DOHH2 (cell line): ENCODE data around the gene OLFM1.

Experiments used
- H3F3A ChIP-seq: fragments of 200-600 bp; sonication (generic), shearing (Covaris generic); 2 replicates; pipeline ENCODE4 v1.6.0; 2016; ENCODE audit warnings: antibody characterized with exemption, mild to moderate bottlenecking; ENCODE audit not compliant: control insufficient read depth, insufficient read depth
- H3K27ac ChIP-seq: fragments of 200-600 bp; sonication (generic); 2 replicates; pipeline ENCODE4 v1.5.1; 2014; ENCODE audit warnings: low read depth, mild to moderate bottlenecking, low read length, moderate library complexity
- H3K27me3 ChIP-seq: fragments of 200-600 bp; sonication (generic); 2 replicates; pipeline ENCODE4 v1.6.1; 2014; ENCODE audit warnings: mild to moderate bottlenecking, low read length, mixed read lengths; ENCODE audit not compliant: control insufficient read depth
- H3K36me3 ChIP-seq: fragments of 200-600 bp; sonication (generic); 2 replicates; pipeline ENCODE4 v1.6.1; 2014; ENCODE audit warnings: mild to moderate bottlenecking, low read length, moderate library complexity, mixed read lengths; ENCODE audit not compliant: control insufficient read depth
- H3K4me1 ChIP-seq: fragments of 200-600 bp; sonication (generic); 2 replicates; pipeline ENCODE4 v1.6.1; 2014; ENCODE audit warnings: mild to moderate bottlenecking, low read length, mixed read lengths; ENCODE audit not compliant: control insufficient read depth
- H3K4me2 ChIP-seq: fragments of 200-600 bp; sonication (generic); 2 replicates; pipeline ENCODE4 v1.6.0; 2014; ENCODE audit warnings: mild to moderate bottlenecking, low read length, moderate library complexity
- H3K4me3 ChIP-seq: fragments of 200-600 bp; sonication (generic); 2 replicates; pipeline ENCODE4 v1.5.1; 2014; ENCODE audit warnings: mild to moderate bottlenecking, low read length, mixed read lengths
- H3K79me2 ChIP-seq: fragments of 200-600 bp; sonication (generic); 2 replicates; pipeline ENCODE4 v1.6.1; 2014; ENCODE audit warnings: mild to moderate bottlenecking, low read length, mixed read lengths; ENCODE audit not compliant: control insufficient read depth
- H3K9me2 ChIP-seq: fragments of 200-600 bp; sonication (generic); replicated peaks from 2 replicates; pipeline ENCODE4 v1.6.1; 2014; ENCODE audit warnings: mild to moderate bottlenecking, low read length, mixed read lengths; ENCODE audit not compliant: control insufficient read depth
- H3K9me3 ChIP-seq: fragments of 200-600 bp; sonication (generic); 2 replicates; pipeline ENCODE4 v1.6.1; 2014; ENCODE audit warnings: antibody characterized with exemption, low read length, mixed read lengths; ENCODE audit not compliant: control insufficient read depth, insufficient read depth
- H4K20me1 ChIP-seq: fragments of 200-600 bp; sonication (generic); 2 replicates; pipeline ENCODE4 v1.6.0; 2014; ENCODE audit warnings: low read depth, mild to moderate bottlenecking, antibody characterized with exemption, low read length, moderate library complexity; ENCODE audit not compliant: control insufficient read depth, insufficient read depth
- CTCF ChIP-seq: fragments of 200-600 bp; sonication (generic); IDR thresholded peaks from one replicate; pipeline ENCODE4 v1.5.1; 2014; ENCODE audit warnings: antibody characterized with exemption, mild to moderate bottlenecking, low read depth, low read length; ENCODE audit not compliant: poor library complexity, severe bottlenecking
- EZH2phosphoT487 ChIP-seq: fragments of 200-600 bp; sonication (generic); IDR thresholded peaks from 2 replicates; pipeline ENCODE4 v1.6.1; 2017; ENCODE audit warnings: borderline replicate concordance, mild to moderate bottlenecking, antibody characterized with exemption, low read length, moderate library complexity, mixed read lengths

Gene OLFM1

GRCh38 chr9:135046739-135047350 is 40.6 kb upstream of the OLFM1 start:
- Histone ChIP-seq H3K4me1 (no peaks in the 10 kb centered on the region), H3K9me2 (no peaks in the 10 kb centered on the region), H3K27ac (no peak overlapping the region), H3K27me3 (no peaks in the 10 kb centered on the region), H3K79me2 (no peaks in the 10 kb centered on the region), H3F3A (no peaks in the 10 kb centered on the region), H3K4me2 (no peak overlapping the region), H4K20me1 (no peaks in the 10 kb centered on the region), H3K36me3 (no peaks in the 10 kb centered on the region), H3K4me3 (no peak overlapping the region), H3K9me3 (no peaks in the 10 kb centered on the region)
- TF ChIP-seq CTCF (no peak), EZH2phosphoT487 (no peak)

GRCh38 chr9:135047521-135047920 is 39.9 kb upstream of the OLFM1 start:
- Histone ChIP-seq H3K9me3 (no peaks in the 10 kb centered on the region), H3K27ac (no peak overlapping the region), H3K36me3 (no peaks in the 10 kb centered on the region), H4K20me1 (no peaks in the 10 kb centered on the region), H3K4me1 (no peaks in the 10 kb centered on the region), H3K27me3 (no peaks in the 10 kb centered on the region), H3K79me2 (no peaks in the 10 kb centered on the region), H3K9me2 (no peaks in the 10 kb centered on the region), H3F3A (no peaks in the 10 kb centered on the region), H3K4me2 (no peak overlapping the region), H3K4me3 (no peak overlapping the region)
- no peak for TF ChIP-seq CTCF
- TF ChIP-seq EZH2phosphoT487 = no peak

- no peaks in the 10 kb centered on the region for H3K9me2 ChIP-seq
- H3K27ac ChIP-seq = no peak overlapping the region
- no peaks in the 10 kb centered on the region for H4K20me1 ChIP-seq
- no peaks in the 10 kb centered on the region for H3K79me2 ChIP-seq
- H3K4me3 ChIP-seq = no peak overlapping the region
- no peaks in the 10 kb centered on the region for H3K27me3 ChIP-seq
- H3K4me2 ChIP-seq = no peak overlapping the region
- H3K36me3 ChIP-seq = no peaks in the 10 kb centered on the region
- H3K9me3 ChIP-seq = no peaks in the 10 kb centered on the region
- no peaks in the 10 kb centered on the region for H3K4me1 ChIP-seq
- TF ChIP-seq CTCF (no peak), EZH2phosphoT487 (no peak)
- no peaks in the 10 kb centered on the region for H3F3A ChIP-seq
Observed at GRCh38 chr9:135048046-135048757, 39.3 kb upstream of the OLFM1 start.
